SH-SY5Y (cell line): ENCODE data around the gene ADA.

Experiments
- GATA2 ChIP-seq: IDR thresholded peaks from 2 replicates; pipeline ENCODE4 v1.6.1; 2011; ENCODE audit warnings: mild to moderate bottlenecking, low read depth, low read length
- GATA3 ChIP-seq: IDR thresholded peaks from 2 replicates; pipeline ENCODE4 v1.6.1; 2011; ENCODE audit warnings: low read depth, mild to moderate bottlenecking, low read length, moderate library complexity

DNA sequence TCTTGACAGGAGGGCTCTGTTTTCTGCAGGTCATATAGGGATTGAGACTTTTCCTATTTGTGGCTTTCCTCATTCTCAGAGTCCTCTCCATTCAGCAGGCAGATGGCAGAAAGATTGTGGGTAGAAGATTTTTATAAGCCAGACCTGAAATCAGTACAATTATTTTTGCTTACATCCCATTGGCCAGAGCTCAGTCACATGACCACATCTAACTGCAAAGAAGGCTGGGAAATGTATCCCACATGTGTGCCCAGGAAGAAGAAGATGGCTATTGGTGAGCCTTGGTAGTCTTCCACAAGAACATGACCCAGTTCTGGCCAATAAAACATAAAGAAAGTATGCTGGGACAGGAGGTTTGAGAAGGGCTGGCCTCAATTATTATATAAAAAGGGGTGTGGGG lies 42.1 kb upstream of the ADA start:
- TF ChIP-seq GATA2 (no peak), GATA3 (no peak)
